GM10266 (cell line): ENCODE data around the gene RIMKLB.

Source experiments
- DNase-seq: peaks from one replicate; pipeline ENCODE4 v3.0.0; 2012; ENCODE audit errors: extremely low spot score
- CTCF ChIP-seq: IDR thresholded peaks from 2 replicates; pipeline ENCODE4 v1.5.1; 2012; ENCODE audit warnings: mild to moderate bottlenecking, low read depth; ENCODE audit not compliant: control insufficient read depth, insufficient read depth; ENCODE audit errors: missing control alignments

Gene RIMKLB

GRCh38 chr12:8829125-8829518, 131.3 kb downstream of the RIMKLB start:
- no peak for DNase-seq
- no peak for TF ChIP-seq CTCF

GRCh38 chr12:8829621-8830020, 131.8 kb downstream of the RIMKLB start:
- no peak for DNase-seq
- no peak for TF ChIP-seq CTCF

GRCh38 chr12:8831116-8831515, 133.3 kb downstream of the RIMKLB start:
- no peak for TF ChIP-seq CTCF
- no peak for DNase-seq

GRCh38 chr12:8832500-8832899, 134.7 kb downstream of the RIMKLB start:
- no peak for DNase-seq
- no peak for TF ChIP-seq CTCF
